Measurements from ENCODE around the gene MSANTD3. TPM values are rescaled to one million over a fixed set of nuclear protein-coding genes. Genes with fewer than 3 reads are reported as not detected.

Gene MSANTD3
- total and polyA plus RNA-seq, 2 of the 4 experiments (the other 2 are of a cell fraction): 45.5 to 55.9 TPM

GRCh38 chr9:100436571-100436970, 9.6 kb downstream of the MSANTD3 start:
- no peak overlapping the region for H3K4me2 ChIP-seq (ENCODE audit: low read depth, low read length)
- in situ Hi-C loops (cut with MboI; ENCODE audit: low sequenced_read_pairs) (no loop called here), dilution Hi-C loops (cut with HindIII; ENCODE audit: low sequenced_read_pairs, unreplicated experiment) (no loop called here), intact Hi-C loops (cut with micrococcal nuclease) (no loop called here)
- H3K27ac ChIP-seq (ENCODE audit: insufficient read depth, low read length): no peak overlapping the region
- H2AFZ ChIP-seq (replicated peaks; ENCODE audit: low read length, poor library complexity): no peak overlapping the region
- H2BK20ac ChIP-seq (ENCODE audit: low read depth, low read length): no peak overlapping the region
- no peak overlapping the region for H2AK9ac ChIP-seq (replicated peaks; ENCODE audit: low read depth, low read length, poor library complexity)
- no peaks in the 10 kb centered on the region for H3K27me3 ChIP-seq (ENCODE audit: control insufficient read depth, insufficient read depth, low read length)
- no TSS peak for BruUV-seq (replicated peaks)
- H3K9ac ChIP-seq (ENCODE audit: low read depth, low read length): no peak overlapping the region
- no peak for TF ChIP-seq POLR2A (IDR thresholded peaks at IDR 0.05; ENCODE audit: low read depth, low read length)
- TF ChIP-seq FOS (IDR thresholded peaks at IDR 0.05; ENCODE audit: low read depth, low read length): no peak
- no peak for TF ChIP-seq RCOR1 (IDR thresholded peaks at IDR 0.05; ENCODE audit: insufficient replicate concordance, low read length)
- TF ChIP-seq MXI1 (IDR thresholded peaks at IDR 0.05; ENCODE audit: borderline replicate concordance, low read depth, low read length): no peak
- no peak for TF ChIP-seq RAD21 (IDR thresholded peaks at IDR 0.05; ENCODE audit: low read length)
- TF ChIP-seq ELK1 (IDR thresholded peaks at IDR 0.05; ENCODE audit: borderline replicate concordance, low read depth, low read length): no peak
- TF ChIP-seq RFX5 (IDR thresholded peaks at IDR 0.05; ENCODE audit: low read depth, low read length): no peak
- no peak for TF ChIP-seq MAFK (IDR thresholded peaks at IDR 0.05; ENCODE audit: low read depth, low read length)
- no peak for TF ChIP-seq CTCF (conservative IDR thresholded peaks at IDR 0.05; ENCODE audit: low read depth, low read length)
- no peak for TF ChIP-seq BHLHE40 (IDR thresholded peaks at IDR 0.05; ENCODE audit: low read depth, low read length)
- TF ChIP-seq USF2 (IDR thresholded peaks at IDR 0.05; ENCODE audit: low read depth, low read length): no peak
- no peak for TF ChIP-seq NFE2L2 (IDR thresholded peaks at IDR 0.05; ENCODE audit: low read depth, low read length)
- no peak for TF ChIP-seq CEBPB (IDR thresholded peaks at IDR 0.05; ENCODE audit: low read depth, low read length)
- no peak for TF ChIP-seq SMC3 (IDR thresholded peaks at IDR 0.05; ENCODE audit: low read depth, low read length)
- TF ChIP-seq MAZ (IDR thresholded peaks at IDR 0.05; ENCODE audit: borderline replicate concordance, low read depth, low read length): no peak
- no peak for TF ChIP-seq CHD1 (IDR thresholded peaks at IDR 0.05; ENCODE audit: low read depth, low read length)
- H2BK120ac ChIP-seq (ENCODE audit: low read depth, low read length): no peak overlapping the region
- WGBS, 2 experiments (ENCODE audit: extremely low coverage in 2 of 2, insufficient read length in 1 of 2): no CpG with 5 or more reads among the region's 7 CpGs
- no peaks in the 10 kb centered on the region for H3K9me3 ChIP-seq (ENCODE audit: control insufficient read depth, insufficient read depth, low read length)
- H3K4me3 ChIP-seq (ENCODE audit: insufficient read depth, low read depth, low read length): no peak overlapping the region
- no peak for ATAC-seq (ENCODE audit: low read depth)
- peaks cover 7% of the 10 kb centered on the region for H3K4me1 ChIP-seq (ENCODE audit: control insufficient read depth, insufficient read depth, low read length)
- peaks cover 98% of the 10 kb centered on the region for H4K20me1 ChIP-seq (ENCODE audit: insufficient read depth, low read length)
- ChIA-PET CTCF (interaction anchor here (1.1 kb wide), 1 partner anchor 56 kb away, joined by 4 read pairs; no protein-coding TSS in a partner anchor), POLR2A (ENCODE audit: unreplicated experiment) (no interaction called here)
- no peak overlapping the region for H4K91ac ChIP-seq (ENCODE audit: insufficient read depth, low read depth, low read length)
- no peak overlapping the region for H4K5ac ChIP-seq (ENCODE audit: low read depth, low read length)
- peaks cover 35% of the 10 kb centered on the region for H3K9me1 ChIP-seq (ENCODE audit: insufficient read depth, low read length)
- H4K8ac ChIP-seq (ENCODE audit: low read depth in 2 of 2, low read length in 2 of 2): no peak overlapping the region
- no peak overlapping the region for H2BK5ac ChIP-seq (ENCODE audit: low read depth, low read length, poor library complexity, severe bottlenecking)
- H3K56ac ChIP-seq (ENCODE audit: extremely low read depth, insufficient read depth, low read length): no peak overlapping the region
- H3K36me3 ChIP-seq (ENCODE audit: control insufficient read depth, insufficient read depth, low read length): peaks cover 4% of the 10 kb centered on the region; the same call in 1 of the 2 replicates
- H2AK5ac ChIP-seq (ENCODE audit: low read depth, low read length): no peak overlapping the region
- no peak overlapping the region for H3K14ac ChIP-seq (replicated peaks; ENCODE audit: low read depth, low read length)
- H3K79me1 ChIP-seq (ENCODE audit: low read depth in 1 of 2, low read length in 2 of 2): peaks cover 5 to 67% of the 10 kb centered on the region in 2 experiments; a peak in 3 of 4 replicates
- no peak overlapping the region for H2BK15ac ChIP-seq (ENCODE audit: low read depth, low read length)
- H3K23ac ChIP-seq (ENCODE audit: low read depth, low read length): no peak overlapping the region
- no peak for DNase-seq
- H3K4ac ChIP-seq (ENCODE audit: low read depth, low read length): no peak overlapping the region
- H3K18ac ChIP-seq (ENCODE audit: low read depth, low read length): no peak overlapping the region
